Activated CD4-positive, alpha-beta T cell treated with anti-CD3 and anti-CD28 coated beads for 4 hours (primary cell): ENCODE results near the gene RANBP9.

Experiments used
- DNase-seq, 2 donors: peaks; one replicate each; pipeline ENCODE4 v3.0.0-alpha.2; 2020

The RANBP9 gene

GRCh38 chr6:13677878-13678254 lies 33.8 kb downstream of the RANBP9 start:
- no peak for DNase-seq

DNA sequence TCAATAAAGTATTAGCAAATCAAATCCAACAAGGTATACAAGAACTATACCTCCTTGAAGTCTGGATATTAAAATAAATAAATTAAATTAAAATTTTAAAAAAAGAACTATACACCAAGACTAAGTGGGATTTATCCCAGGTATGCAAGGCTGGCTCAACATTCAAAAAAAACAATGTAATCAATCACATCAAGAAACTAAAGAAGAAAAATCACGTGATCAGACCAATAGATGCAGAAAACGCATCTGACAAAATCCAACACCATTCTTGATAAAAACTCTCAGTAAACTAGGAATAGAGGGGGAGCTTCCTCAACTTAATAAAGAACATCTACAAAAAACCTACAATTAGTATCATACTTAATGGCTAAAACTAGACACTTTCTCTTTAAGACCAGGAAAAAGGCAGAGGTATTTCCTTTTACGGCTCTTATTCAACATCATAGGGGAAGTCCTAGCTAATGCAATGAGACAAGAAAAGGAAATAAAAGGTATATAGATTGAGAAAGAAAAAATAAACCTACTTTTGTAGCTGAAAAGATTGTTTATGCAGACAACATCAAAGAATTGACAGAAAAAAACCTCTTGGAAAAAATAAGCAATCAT lies 35.0 kb downstream of the RANBP9 start:
- DNase-seq: no peak

- no peak for DNase-seq
Measured at GRCh38 chr6:13674533-13675190, 37.0 kb downstream of the RANBP9 start.

DNA sequence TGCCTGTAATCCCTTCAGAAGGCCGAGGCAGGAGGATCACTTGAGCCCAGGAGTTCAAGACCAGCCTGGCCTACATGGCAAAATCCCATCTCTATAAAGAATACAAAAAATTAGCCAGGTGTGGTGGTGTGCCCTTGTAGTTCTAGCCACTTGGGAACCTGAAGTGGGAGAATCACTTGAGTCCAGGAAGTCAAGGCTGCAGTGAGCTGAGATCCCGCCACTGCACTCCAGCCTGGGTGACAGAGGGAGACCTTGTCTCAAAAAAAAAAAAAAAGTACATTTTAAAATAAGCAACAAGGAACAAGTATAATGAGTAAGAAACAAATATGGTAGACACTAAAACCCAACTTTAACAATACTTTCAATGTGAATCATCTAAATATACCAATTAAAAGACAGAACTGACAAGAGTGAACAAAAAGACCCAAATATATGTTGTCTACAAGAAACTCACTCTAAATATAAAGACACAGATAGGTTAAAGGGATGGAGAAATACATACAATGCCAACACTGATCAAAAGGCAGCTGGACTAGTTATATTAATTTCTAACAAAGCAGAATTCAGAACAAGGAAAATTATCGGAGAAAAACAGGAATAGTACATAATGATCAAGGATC lies 37.7 kb downstream of the RANBP9 start:
- no peak for DNase-seq

GRCh38 chr6:13673368-13673767 lies 38.3 kb downstream of the RANBP9 start:
- DNase-seq: no peak

- DNase-seq: no peak
Measured at GRCh38 chr6:13672904-13673303, 38.7 kb downstream of the RANBP9 start.

- no peak for DNase-seq
Measured at GRCh38 chr6:13671548-13672127, 40.0 kb downstream of the RANBP9 start.

- no peak for DNase-seq
Measured at GRCh38 chr6:13669476-13669875, 42.2 kb downstream of the RANBP9 start.

DNA sequence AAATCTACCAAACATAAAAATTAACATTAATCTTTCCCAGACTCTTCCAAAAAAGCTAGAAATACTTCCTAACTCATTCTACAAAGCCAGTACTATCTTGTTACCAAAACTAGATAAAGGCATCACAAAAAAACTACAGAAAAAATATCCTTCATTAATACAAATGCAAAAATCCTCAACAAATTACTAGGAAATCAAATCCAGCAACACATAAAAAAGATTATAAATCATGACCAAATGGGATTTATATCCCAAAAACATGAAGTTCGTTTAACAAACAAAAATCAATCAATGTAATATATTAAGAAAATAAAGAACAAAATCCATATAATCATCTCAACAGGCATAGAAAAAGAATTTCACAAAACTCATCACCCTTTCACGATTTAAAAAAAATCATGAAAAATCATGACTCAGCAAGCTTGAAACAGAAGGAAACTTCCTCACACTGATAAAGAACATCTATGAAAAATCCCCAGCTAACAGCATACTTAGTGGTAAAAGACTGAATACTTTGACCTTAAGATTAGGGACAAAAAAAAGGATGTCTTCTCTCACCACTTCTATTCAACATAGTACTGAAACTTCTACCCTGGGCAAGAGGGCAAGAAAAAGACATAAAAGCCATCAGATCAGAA lies 43.2 kb downstream of the RANBP9 start:
- no peak for DNase-seq

DNA sequence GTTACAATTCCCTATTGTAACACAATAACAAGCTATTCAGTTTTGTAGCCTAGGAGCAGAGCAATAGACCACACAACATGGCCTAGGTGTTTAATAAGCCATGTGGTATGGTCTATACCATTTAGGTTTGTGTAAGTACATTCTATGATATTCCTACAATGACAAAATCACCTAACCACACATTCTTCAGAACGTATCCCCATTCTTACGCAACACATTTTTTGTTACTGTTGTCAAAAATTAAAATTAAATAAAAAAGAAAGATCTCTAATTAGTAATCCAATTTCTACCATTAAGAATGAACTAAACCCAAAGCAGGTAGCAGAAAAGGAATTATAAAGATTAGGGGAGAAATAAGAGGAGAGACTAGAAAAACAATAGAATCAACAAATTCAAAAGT lies 44.0 kb downstream of the RANBP9 start:
- no peak for DNase-seq

DNA sequence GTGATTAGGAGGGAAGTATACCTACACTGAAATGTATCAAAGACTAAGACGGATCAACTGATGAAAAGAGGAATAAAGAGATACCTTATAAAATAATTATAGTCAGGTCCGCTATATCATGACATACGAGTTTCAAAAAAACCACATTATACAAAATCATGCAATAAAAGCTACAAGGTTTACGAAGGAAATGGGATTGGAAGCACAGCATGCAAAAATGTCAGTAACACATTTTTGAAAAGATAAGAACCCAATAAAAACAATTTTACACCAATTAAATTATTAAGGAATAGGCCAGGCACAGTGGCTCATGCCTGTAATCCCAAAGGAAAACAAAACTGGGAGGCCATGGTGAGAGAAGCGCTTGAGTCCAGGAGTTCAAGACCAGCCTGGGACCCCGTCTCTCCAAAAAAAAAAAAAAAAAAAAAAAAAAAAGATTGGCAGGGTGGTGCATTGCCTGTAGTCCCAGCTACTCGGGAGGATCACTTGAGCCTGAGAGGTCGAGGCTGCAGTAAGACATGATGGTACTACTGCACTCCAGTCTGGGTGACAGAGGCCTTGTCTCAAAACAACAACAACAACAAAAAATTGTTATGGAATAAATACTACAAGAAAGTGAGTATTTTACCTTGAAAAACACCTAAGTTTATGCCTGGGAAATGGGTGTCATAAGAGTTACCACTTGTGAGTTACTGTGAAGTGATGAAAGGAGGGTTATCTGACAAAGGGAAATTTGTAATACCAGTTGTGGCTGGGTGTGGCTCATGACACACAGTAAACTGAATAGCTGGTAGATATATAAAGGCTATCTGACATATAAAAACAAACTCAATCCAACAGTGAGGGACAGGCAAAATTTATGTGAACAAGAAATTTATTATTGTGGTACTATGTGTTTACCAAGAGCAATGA lies 45.2 kb downstream of the RANBP9 start:
- DNase-seq: peak in 1 of 2 donors; percentile 34

DNA sequence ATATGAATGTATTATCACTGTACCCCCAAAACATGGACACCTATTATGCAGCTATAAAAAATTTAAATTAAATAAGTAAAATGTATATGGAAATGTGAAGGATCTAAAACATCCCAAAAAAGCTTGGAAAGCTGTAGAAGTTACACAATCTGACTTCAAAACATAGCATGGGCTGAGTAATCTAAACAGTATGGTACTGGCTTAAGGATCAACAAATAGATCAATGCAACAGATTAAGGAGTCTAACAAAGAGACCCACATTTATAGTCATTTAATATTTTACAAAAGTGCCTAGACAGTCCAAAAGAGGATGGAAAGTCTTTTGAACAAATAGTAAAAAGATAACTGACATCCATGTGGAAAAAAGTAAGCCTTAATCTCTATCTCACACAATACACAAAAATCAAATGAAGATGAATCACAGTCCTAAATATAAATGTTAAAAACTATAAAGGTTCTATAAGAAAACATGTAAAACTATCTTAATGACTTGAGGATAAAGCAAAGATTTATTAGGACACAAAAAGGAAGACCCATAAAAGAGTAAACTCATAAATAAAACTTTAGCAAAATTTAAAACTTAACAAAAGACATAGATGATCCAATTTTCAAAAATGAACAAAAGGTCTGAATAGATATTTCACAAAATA lies 46.8 kb downstream of the RANBP9 start:
- no peak for DNase-seq

DNA sequence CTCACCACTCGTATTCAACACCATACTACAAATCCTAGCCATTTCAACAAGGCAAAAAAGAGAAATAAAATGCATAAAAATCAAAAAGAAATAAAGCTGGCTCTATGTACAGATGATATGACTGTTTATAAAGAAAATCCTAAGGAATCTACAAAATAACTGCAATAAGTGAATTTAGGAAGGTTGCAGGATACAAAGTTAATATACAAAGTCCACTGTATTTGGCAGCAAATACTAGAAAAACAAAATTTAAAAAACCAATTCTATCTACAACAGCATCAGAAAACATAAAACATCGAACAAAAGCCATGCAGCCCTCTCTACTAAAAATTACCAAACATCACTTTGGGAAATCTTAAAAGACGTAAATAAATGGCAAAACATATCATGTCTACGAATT lies 47.6 kb downstream of the RANBP9 start:
- no peak for DNase-seq

GRCh38 chr6:13662651-13663334 lies 48.8 kb downstream of the RANBP9 start:
- no peak for DNase-seq

DNA sequence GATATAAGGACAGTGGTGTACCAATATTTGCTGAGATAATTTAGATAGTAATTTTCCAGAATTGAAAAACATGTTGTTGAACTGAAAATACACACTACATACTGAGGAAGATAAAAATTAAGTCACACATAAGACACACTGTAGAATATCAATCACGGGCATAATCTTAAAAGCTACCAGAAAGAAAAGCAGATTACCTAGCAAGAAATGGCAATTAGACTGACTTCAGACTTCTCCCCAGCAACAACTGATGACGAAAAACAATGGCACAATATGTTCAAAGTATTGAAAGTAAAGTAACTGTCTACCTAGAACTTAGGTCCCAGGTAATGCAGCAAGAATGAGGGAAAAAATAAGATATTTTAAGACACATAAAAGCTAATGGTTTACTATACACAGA lies 50.0 kb downstream of the RANBP9 start:
- no peak for DNase-seq

GRCh38 chr6:13660893-13661292 lies 50.7 kb downstream of the RANBP9 start:
- DNase-seq: no peak

- no peak for DNase-seq
Measured at GRCh38 chr6:13660273-13660672, 51.4 kb downstream of the RANBP9 start.

GRCh38 chr6:13655700-13656099 lies 55.9 kb downstream of the RANBP9 start:
- no peak for DNase-seq

DNA sequence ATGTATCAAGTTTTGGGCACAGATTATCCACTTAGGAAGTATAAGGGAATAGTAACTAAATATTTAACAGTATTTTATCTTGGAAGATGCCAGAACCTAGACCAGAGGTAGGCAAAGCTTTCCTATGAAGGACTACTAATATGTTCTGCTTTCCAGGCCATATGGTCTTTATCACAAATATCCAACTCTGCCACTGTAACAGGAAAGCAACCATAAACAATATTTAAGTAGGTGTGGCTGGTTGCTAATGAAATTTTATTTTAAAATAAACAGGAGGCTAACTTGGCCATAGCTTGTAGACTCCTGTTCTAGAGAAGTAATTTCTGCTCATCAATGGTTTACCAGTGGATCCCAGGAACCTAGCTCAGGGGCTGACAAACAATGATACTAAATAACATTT lies 57.1 kb downstream of the RANBP9 start:
- no peak for DNase-seq

GRCh38 chr6:13653296-13653695 lies 58.3 kb downstream of the RANBP9 start:
- no peak for DNase-seq

- no peak for DNase-seq
Measured at GRCh38 chr6:13649393-13649792, 62.2 kb downstream of the RANBP9 start.
